PC-9 (cell line): ENCODE data around the gene ZMAT5.

Source experiments
- CTCF ChIP-seq: fragments of 200-600 bp; sonication (generic); conservative IDR thresholded peaks from 2 replicates; pipeline ENCODE4 v1.6.1; 2017; ENCODE audit warnings: mixed run types, antibody characterized with exemption, mild to moderate bottlenecking, moderate library complexity
- EZH2 ChIP-seq: fragments of 200-600 bp; sonication (generic); IDR thresholded peaks from 2 replicates; pipeline ENCODE4 v1.8.0; 2017; ENCODE audit warnings: antibody characterized with exemption, low read depth

GRCh38 chr22:29716814-29717545, 49.8 kb downstream of the ZMAT5 start:
- TF ChIP-seq CTCF (no peak), EZH2 (no peak)
